ENCODE data around the gene ACVR1C.

The ACVR1C gene

GRCh38 chr2:157606534-157606933 is 22.1 kb downstream of the ACVR1C start:
- no peak for TF ChIP-seq CTCF (IDR thresholded peaks at IDR 0.05; ENCODE audit: borderline replicate concordance, insufficient read depth, low read depth, low read length)
- H3K4me3 ChIP-seq (ENCODE audit: low read depth, low read length) = no peak overlapping the region

GRCh38 chr2:157603198-157603597 is 25.5 kb downstream of the ACVR1C start:
- H3K4me3 ChIP-seq (ENCODE audit: low read depth, low read length) = no peak overlapping the region
- TF ChIP-seq CTCF (IDR thresholded peaks at IDR 0.05; ENCODE audit: borderline replicate concordance, insufficient read depth, low read depth, low read length) = no peak

GRCh38 chr2:157601807-157602206 is 26.9 kb downstream of the ACVR1C start:
- TF ChIP-seq CTCF (IDR thresholded peaks at IDR 0.05; ENCODE audit: borderline replicate concordance, insufficient read depth, low read depth, low read length) = no peak
- no peak overlapping the region for H3K4me3 ChIP-seq (ENCODE audit: low read depth, low read length)

GRCh38 chr2:157596992-157597681 is 31.5 kb downstream of the ACVR1C start:
- peak; percentile 52 for TF ChIP-seq CTCF (IDR thresholded peaks at IDR 0.05; ENCODE audit: borderline replicate concordance, insufficient read depth, low read depth, low read length)
- no peak overlapping the region for H3K4me3 ChIP-seq (ENCODE audit: low read depth, low read length)

GRCh38 chr2:157593411-157593810 is 35.3 kb downstream of the ACVR1C start:
- no peak overlapping the region for H3K4me3 ChIP-seq (ENCODE audit: low read depth, low read length)
- TF ChIP-seq CTCF (IDR thresholded peaks at IDR 0.05; ENCODE audit: borderline replicate concordance, insufficient read depth, low read depth, low read length) = no peak

GRCh38 chr2:157592948-157593347 is 35.7 kb downstream of the ACVR1C start:
- no peak overlapping the region for H3K4me3 ChIP-seq (ENCODE audit: low read depth, low read length)
- no peak for TF ChIP-seq CTCF (IDR thresholded peaks at IDR 0.05; ENCODE audit: borderline replicate concordance, insufficient read depth, low read depth, low read length)

GRCh38 chr2:157592374-157592773 is 36.3 kb downstream of the ACVR1C start:
- TF ChIP-seq CTCF (IDR thresholded peaks at IDR 0.05; ENCODE audit: borderline replicate concordance, insufficient read depth, low read depth, low read length) = no peak
- H3K4me3 ChIP-seq (ENCODE audit: low read depth, low read length) = no peak overlapping the region
